GM21723 (cell line): ENCODE results near the gene SCAF4.
"Not testable (repeated sequence)": the region's sequence is repeated elsewhere in the genome, so short reads cannot be mapped to it uniquely, and the experiment has no call there.

Experiments used
- ATAC-seq: cut with Tn5 transposase; IDR thresholded peaks from one replicate; pipeline ENCODE4 v1.9.1; 2021; ENCODE audit warnings: mild to moderate bottlenecking, moderate library complexity; ENCODE audit not compliant: unreplicated experiment

Gene SCAF4

GRCh38 chr21:31673321-31673912 lies 58.5 kb downstream of the SCAF4 start:
- ATAC-seq, result no peak

- ATAC-seq, result no peak
These were observed 60.0 kb downstream of the SCAF4 start for GRCh38 chr21:31671931-31672330.

- no peak for ATAC-seq
These were observed 60.7 kb downstream of the SCAF4 start for GRCh38 chr21:31671146-31671716.

- ATAC-seq, result no peak
These were observed 61.8 kb downstream of the SCAF4 start for GRCh38 chr21:31670070-31670469.

GRCh38 chr21:31668651-31669491 lies 63.0 kb downstream of the SCAF4 start:
- no peak for ATAC-seq

- no peak for ATAC-seq
These were observed 64.3 kb downstream of the SCAF4 start for GRCh38 chr21:31667639-31668038.

GRCh38 chr21:31667132-31667531 lies 64.8 kb downstream of the SCAF4 start:
- ATAC-seq, result no peak

- ATAC-seq, result no peak
These were observed 65.4 kb downstream of the SCAF4 start for GRCh38 chr21:31666445-31667010.

GRCh38 chr21:31665869-31666268 lies 66.0 kb downstream of the SCAF4 start:
- not testable (repeated sequence) for ATAC-seq

- ATAC-seq, result no peak
These were observed 66.5 kb downstream of the SCAF4 start for GRCh38 chr21:31665397-31665796.

GRCh38 chr21:31663584-31664249 lies 68.2 kb downstream of the SCAF4 start:
- ATAC-seq, result no peak

- no peak for ATAC-seq
These were observed 71.3 kb downstream of the SCAF4 start for GRCh38 chr21:31660591-31660990.

GRCh38 chr21:31660259-31660565 lies 71.7 kb downstream of the SCAF4 start:
- ATAC-seq, result peak; percentile 41

GRCh38 chr21:31659536-31660258 lies 72.2 kb downstream of the SCAF4 start, which contains the start of gene SOD1:
TSS of gene SOD1 (plus strand) at chr21:31659693. CDS start at chr21:31659770, 77 bp downstream.
- ATAC-seq, result peak; percentile 95

GRCh38 chr21:31659286-31659535 lies 72.7 kb downstream of the SCAF4 start:
- peak; percentile 23 for ATAC-seq

- no peak for ATAC-seq
These were observed 73.9 kb downstream of the SCAF4 start for GRCh38 chr21:31658053-31658452.

GRCh38 chr21:31656199-31657095 lies 75.5 kb downstream of the SCAF4 start:
- no peak for ATAC-seq

- ATAC-seq, result not testable (repeated sequence)
These were observed 76.9 kb downstream of the SCAF4 start for GRCh38 chr21:31654821-31655580.

- no peak for ATAC-seq
These were observed 77.6 kb downstream of the SCAF4 start for GRCh38 chr21:31654340-31654739.
